NCI-H345 treated with DMSO at 0.1 percent for 48 hours (cell line): ENCODE results near the gene SH2D2A.

ENCODE experiments used
- DNase-seq: peaks from one replicate; lab custom pipeline; 2025; ENCODE audit not compliant: unreplicated experiment; lab: John Stamatoyannopoulos, UW

Gene SH2D2A

GRCh38 chr1:156803086-156803851 lies 13.4 kb downstream of the SH2D2A start:
- no peak for DNase-seq

- DNase-seq = no peak
These were observed 14.2 kb downstream of the SH2D2A start for GRCh38 chr1:156802421-156802935.

- no peak for DNase-seq
These were observed 15.1 kb downstream of the SH2D2A start for GRCh38 chr1:156801409-156802121.

- peak; percentile 30 for DNase-seq
These were observed 19.3 kb downstream of the SH2D2A start for GRCh38 chr1:156797212-156797871.

GRCh38 chr1:156796340-156797097 lies 20.1 kb downstream of the SH2D2A start:
- DNase-seq = no peak

- no peak for DNase-seq
These were observed 20.9 kb downstream of the SH2D2A start for GRCh38 chr1:156795787-156796186.

GRCh38 chr1:156795374-156795733 lies 21.3 kb downstream of the SH2D2A start:
- no peak for DNase-seq

GRCh38 chr1:156794506-156795373 lies 21.9 kb downstream of the SH2D2A start:
- DNase-seq = no peak

GRCh38 chr1:156789621-156790318 lies 26.9 kb downstream of the SH2D2A start:
- no peak for DNase-seq

- no peak for DNase-seq
These were observed 28.5 kb downstream of the SH2D2A start for GRCh38 chr1:156788136-156788535.

- no peak for DNase-seq
These were observed 30.0 kb downstream of the SH2D2A start for GRCh38 chr1:156786640-156787039.

- DNase-seq = no peak
These were observed 31.2 kb downstream of the SH2D2A start for GRCh38 chr1:156785458-156785857.

- DNase-seq = no peak
These were observed 35.0 kb downstream of the SH2D2A start for GRCh38 chr1:156781585-156782186.

- DNase-seq = no peak
These were observed 39.1 kb downstream of the SH2D2A start for GRCh38 chr1:156777573-156777972.

- DNase-seq = no peak
These were observed 39.7 kb downstream of the SH2D2A start for GRCh38 chr1:156776942-156777341.

GRCh38 chr1:156775799-156776198 lies 40.8 kb downstream of the SH2D2A start:
- no peak for DNase-seq

- no peak for DNase-seq
These were observed 43.0 kb downstream of the SH2D2A start for GRCh38 chr1:156773607-156774006.

- DNase-seq = no peak
These were observed 43.7 kb downstream of the SH2D2A start for GRCh38 chr1:156772728-156773497.
